ENCODE measurements around the gene TSHB.

TSHB gene

DNA sequence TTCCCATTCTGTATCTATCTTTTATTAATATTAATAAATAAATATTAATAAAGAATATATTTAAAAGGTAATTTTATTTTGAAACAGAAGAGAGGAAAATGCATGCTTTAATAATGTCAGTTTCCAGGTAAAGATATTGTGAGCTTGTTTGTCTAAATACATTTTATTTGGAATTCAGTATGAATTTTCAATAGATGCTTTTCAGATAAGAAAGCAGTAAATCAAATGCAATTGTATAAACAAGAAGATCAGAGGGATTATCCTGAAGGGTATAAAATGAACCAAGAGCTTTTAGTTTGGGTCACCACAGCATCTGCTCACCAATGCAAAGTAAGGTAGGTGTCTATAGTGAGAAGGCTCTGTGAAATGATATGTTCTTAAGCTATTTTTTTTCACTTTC, at the start of gene TSHB:
TSHB (plus strand) TSS at position 301 of the 400 bp plus-strand sequence. CDS start 3,537 bp downstream, outside the sequence.
- H3K27ac ChIP-seq: no peak within 1 kb of the TSS
- TF ChIP-seq CTCF (IDR thresholded peaks at IDR 0.05): no peak
- no peak for DNase-seq (ENCODE audit: low spot score)
- no peak within 1 kb of the TSS for H3K4me3 ChIP-seq

DNA sequence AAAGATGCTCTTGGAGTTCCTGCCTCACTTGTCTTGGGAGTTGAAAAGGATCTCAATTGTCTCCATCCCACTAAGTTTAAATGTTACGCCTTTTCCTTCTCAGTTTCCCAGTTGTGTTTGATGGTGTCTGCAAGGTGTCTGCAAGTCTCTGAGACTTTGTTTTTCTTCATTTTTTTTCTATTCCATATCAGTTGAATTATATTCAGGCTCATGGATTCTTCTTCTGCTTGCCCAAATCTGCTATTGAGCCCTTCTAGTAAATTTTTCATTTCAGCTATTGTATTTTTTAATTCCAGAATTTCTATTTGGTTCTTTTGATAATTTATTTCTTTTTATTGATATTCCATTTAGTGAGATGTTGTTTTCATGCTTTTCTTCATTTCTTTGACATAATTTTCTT, 47.4 kb upstream of the TSHB start:
- no peak for TF ChIP-seq CTCF (IDR thresholded peaks at IDR 0.05)
- Histone ChIP-seq H3K4me3 (no peak overlapping the region), H3K27ac (no peak overlapping the region)
- no peak for DNase-seq (ENCODE audit: low spot score)

DNA sequence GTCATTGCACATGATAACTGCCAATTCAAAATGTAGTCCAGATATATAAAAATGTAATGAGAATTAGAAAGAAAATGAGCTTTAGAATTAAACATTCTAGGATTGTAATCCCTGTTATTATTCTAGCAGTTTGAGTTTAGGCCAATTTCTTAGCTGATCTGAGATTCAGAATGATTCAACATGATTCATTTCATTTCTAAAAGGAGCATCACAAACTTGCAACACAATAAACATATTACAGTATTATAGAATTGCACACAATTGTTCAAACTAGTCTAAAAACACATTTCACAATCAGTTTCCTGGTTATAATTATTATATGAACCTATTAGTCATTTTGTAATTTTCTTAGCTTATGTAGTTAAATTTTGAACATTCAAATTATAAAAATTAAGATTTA, 43.3 kb upstream of the TSHB start:
- no peak for DNase-seq (ENCODE audit: low spot score)
- Histone ChIP-seq H3K27ac (no peak overlapping the region), H3K4me3 (no peak overlapping the region)
- no peak for TF ChIP-seq CTCF (IDR thresholded peaks at IDR 0.05)

DNA sequence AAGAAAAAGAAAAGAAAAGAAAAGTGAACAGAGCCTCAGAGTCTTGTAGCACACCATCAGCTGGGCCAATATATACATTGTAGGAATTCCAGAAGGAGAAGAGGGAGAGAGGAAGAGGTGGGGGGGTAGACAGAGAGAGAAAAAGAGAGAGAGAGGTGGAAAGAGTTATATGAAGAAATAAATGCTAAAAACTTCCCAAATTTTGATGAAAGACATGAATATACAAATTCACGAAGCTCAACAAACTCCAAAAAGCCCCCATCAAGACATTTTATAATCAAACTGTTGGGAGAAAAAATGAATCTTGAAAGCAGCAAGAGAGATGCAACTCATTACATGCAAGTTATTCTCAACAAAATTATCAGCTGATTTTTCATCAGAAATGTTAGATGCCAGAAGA, 41.5 kb upstream of the TSHB start:
- DNase-seq (ENCODE audit: low spot score): no peak
- Histone ChIP-seq H3K4me3 (no peak overlapping the region), H3K27ac (no peak overlapping the region)
- TF ChIP-seq CTCF (IDR thresholded peaks at IDR 0.05): no peak

GRCh38 chr1:114997510-114998289, 31.9 kb upstream of the TSHB start:
- no peak for DNase-seq (ENCODE audit: low spot score)
- Histone ChIP-seq H3K4me3 (no peak overlapping the region), H3K27ac (no peak overlapping the region)
- no peak for TF ChIP-seq CTCF (IDR thresholded peaks at IDR 0.05)

DNA sequence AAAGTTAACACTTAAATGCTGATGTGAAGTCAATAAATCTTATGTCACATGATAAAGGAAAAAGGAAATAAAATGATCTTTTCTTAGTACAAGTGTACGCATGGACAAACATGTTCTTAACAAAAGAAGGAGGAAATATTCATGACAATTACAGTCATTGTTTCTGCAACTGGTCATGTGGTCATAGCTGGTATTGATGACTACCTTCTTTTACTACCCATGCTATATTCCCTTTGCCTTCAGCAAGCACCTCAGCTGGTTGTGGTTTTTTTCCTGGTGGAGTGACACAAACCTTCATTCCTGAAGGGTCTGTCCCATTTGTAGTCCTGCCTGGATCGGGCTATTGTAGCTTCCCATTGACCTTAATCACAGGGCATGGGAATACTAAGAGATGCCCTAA, 23.4 kb upstream of the TSHB start:
- no peak for TF ChIP-seq CTCF (IDR thresholded peaks at IDR 0.05)

GRCh38 chr1:115012006-115012405, 17.6 kb upstream of the TSHB start:
- no peak for DNase-seq (ENCODE audit: low spot score)
- H3K4me3 ChIP-seq: no peak overlapping the region
- TF ChIP-seq CTCF (IDR thresholded peaks at IDR 0.05): no peak
- H3K27ac ChIP-seq: no peak overlapping the region

More for the DNA sequence above, 23.4 kb upstream of the TSHB start:
- H3K27ac ChIP-seq: no peak overlapping the region
- DNase-seq (ENCODE audit: low spot score): no peak
- no peak overlapping the region for H3K4me3 ChIP-seq
